ENCODE results near the gene JMJD7.

- no peak for TF ChIP-seq POLR2AphosphoS5 (IDR thresholded peaks at IDR 0.05; ENCODE audit: low read depth, low read length)
- TF ChIP-seq, protein P1, sequence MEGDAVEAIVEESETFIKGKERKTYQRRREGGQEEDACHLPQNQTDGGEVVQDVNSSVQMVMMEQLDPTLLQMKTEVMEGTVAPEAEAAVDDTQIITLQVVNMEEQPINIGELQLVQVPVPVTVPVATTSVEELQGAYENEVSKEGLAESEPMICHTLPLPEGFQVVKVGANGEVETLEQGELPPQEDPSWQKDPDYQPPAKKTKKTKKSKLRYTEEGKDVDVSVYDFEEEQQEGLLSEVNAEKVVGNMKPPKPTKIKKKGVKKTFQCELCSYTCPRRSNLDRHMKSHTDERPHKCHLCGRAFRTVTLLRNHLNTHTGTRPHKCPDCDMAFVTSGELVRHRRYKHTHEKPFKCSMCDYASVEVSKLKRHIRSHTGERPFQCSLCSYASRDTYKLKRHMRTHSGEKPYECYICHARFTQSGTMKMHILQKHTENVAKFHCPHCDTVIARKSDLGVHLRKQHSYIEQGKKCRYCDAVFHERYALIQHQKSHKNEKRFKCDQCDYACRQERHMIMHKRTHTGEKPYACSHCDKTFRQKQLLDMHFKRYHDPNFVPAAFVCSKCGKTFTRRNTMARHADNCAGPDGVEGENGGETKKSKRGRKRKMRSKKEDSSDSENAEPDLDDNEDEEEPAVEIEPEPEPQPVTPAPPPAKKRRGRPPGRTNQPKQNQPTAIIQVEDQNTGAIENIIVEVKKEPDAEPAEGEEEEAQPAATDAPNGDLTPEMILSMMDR (IDR thresholded peaks at IDR 0.05 in 2 of 3, conservative IDR thresholded peaks at IDR 0.05 in 1 of 3; ENCODE audit: borderline replicate concordance in 1 of 3, insufficient read depth in 1 of 3, low read depth in 2 of 3, low read length in 2 of 3), result no peak
- TF ChIP-seq POLR2A (IDR thresholded peaks at IDR 0.05; ENCODE audit: borderline replicate concordance, extremely low read depth, insufficient read depth, insufficient read length), result no peak
- no peak for TF ChIP-seq REST (IDR thresholded peaks at IDR 0.05; ENCODE audit: low read depth)
- TF ChIP-seq CEBPB (IDR thresholded peaks at IDR 0.05; ENCODE audit: low read depth), result no peak
- no peak for TF ChIP-seq SIN3A (IDR thresholded peaks at IDR 0.05; ENCODE audit: low read depth)
Measured at GRCh38 chr15:41854443-41854842, 26.6 kb downstream of the JMJD7 start.

Measured in HCT116 (cell line).